H1 (cell line): ENCODE measurements around the gene PRR36. TPM values are rescaled to one million over a fixed set of nuclear protein-coding genes. Genes with fewer than 3 reads are reported as not detected.

ENCODE experiments used
- BCL11A ChIP-seq, 2 experiments: IDR thresholded peaks; one replicate each; pipeline ENCODE4 v1.6.1; 2011; ENCODE audit warnings: low read depth in 2 of 2, low read length in 2 of 2, mild to moderate bottlenecking in 2 of 2
- CHD7 ChIP-seq: fragments of 300-600 bp; sonication (generic); IDR thresholded peaks from 2 replicates; pipeline ENCODE4 v1.7.1; 2012; ENCODE audit warnings: low read length, moderate library complexity, mild to moderate bottlenecking, inconsistent platforms; ENCODE audit not compliant: insufficient replicate concordance
- E2F6 ChIP-seq: IDR thresholded peaks from 2 replicates; pipeline ENCODE4 v1.6.1; 2012; ENCODE audit warnings: inconsistent platforms
- GABPA ChIP-seq: IDR thresholded peaks from 2 replicates; pipeline ENCODE4 v1.6.1; 2011; ENCODE audit warnings: mild to moderate bottlenecking, low read length, moderate library complexity, borderline replicate concordance; ENCODE audit not compliant: insufficient read depth
- JUN ChIP-seq: IDR thresholded peaks from 2 replicates; pipeline ENCODE4 v1.6.1; 2011; ENCODE audit warnings: low read depth, mild to moderate bottlenecking, improper control_type of control experiment, low read length
- KDM5A ChIP-seq: fragments of 200-600 bp; IDR thresholded peaks from 2 replicates; pipeline ENCODE4 v1.7.1; 2012; ENCODE audit warnings: mild to moderate bottlenecking, low read length, inconsistent platforms, mixed read lengths
- POLR2AphosphoS5 ChIP-seq: IDR thresholded peaks from 2 replicates; pipeline ENCODE4 v1.6.1; 2011; ENCODE audit warnings: low read depth, low read length
- SRF ChIP-seq: IDR thresholded peaks from 2 replicates; pipeline ENCODE4 v1.6.1; 2011; ENCODE audit warnings: mild to moderate bottlenecking, low read depth, low read length, moderate library complexity
- SUZ12 ChIP-seq: fragments of 200-600 bp; sonication (generic); IDR thresholded peaks from 2 replicates; pipeline ENCODE4 v1.6.1; 2012; ENCODE audit warnings: mild to moderate bottlenecking, inconsistent platforms, low read length, moderate library complexity, mixed read lengths
- TEAD4 ChIP-seq: IDR thresholded peaks from 2 replicates; pipeline ENCODE4 v1.6.1; 2012; ENCODE audit warnings: low read depth, low read length, inconsistent platforms, mixed read lengths
- USF2 ChIP-seq: IDR thresholded peaks from 2 replicates; pipeline ENCODE4 v1.6.1; 2011; ENCODE audit warnings: low read length, improper control_type of control experiment
- polyA plus RNA-seq, 7 experiments: library from polyadenylated mRNA; depleted of rRNA in 3 of 7; stranded (reverse) in 5 of 7; unstranded in 2 of 7; fragments of >200 nt in 5 of 7; fragments of 200-250 nt in 2 of 7; gene quantifications; 1 replicate in 5 of 7; 2 replicates in 1 of 7; 4 replicates in 1 of 7; pipeline versions ENCODE4 v1.2.1 to v1.2.3, GENCODE V29; 2011 to 2013; ENCODE audit warnings: missing spikeins in 2 of 7, mixed read lengths in 2 of 7
- total RNA-seq: library from RNA; stranded (reverse); fragmentation: NEBNext Ultra II Directional; extraction: Animal tissue kit (Norgen Biotek cat#: 25700); gene quantifications from 2 replicates; pipeline ENCODE4 v1.2.1, GENCODE V29; 2021

The PRR36 gene
- total and polyA plus RNA-seq, 2 of the 8 experiments (the other 6 are each of a cell fraction or from before 2014, with no cell fraction given): 1.6 to 23.9 TPM

GRCh38 chr19:7832009-7832408, 42.2 kb downstream of the PRR36 start (continued):
- TF ChIP-seq CHD7 (no peak), USF2 (no peak), BCL11A (IDR thresholded peaks at IDR 0.05; ENCODE audit: low read depth in 2 of 2, low read length in 2 of 2) (no peak), SRF (no peak), TEAD4 (no peak), JUN (no peak), POLR2AphosphoS5 (no peak), SUZ12 (no peak), GABPA (no peak), KDM5A (no peak), E2F6 (no peak)
- TF ChIP-seq, all 59 proteins: peak for 0
